Measurements from ENCODE around the gene RXRA.

GRCh38 chr9:134293611-134294152, 32.6 kb upstream of the RXRA start:
- no peak for TF ChIP-seq POLR2A (IDR thresholded peaks at IDR 0.05)
- TF ChIP-seq, protein P1, sequence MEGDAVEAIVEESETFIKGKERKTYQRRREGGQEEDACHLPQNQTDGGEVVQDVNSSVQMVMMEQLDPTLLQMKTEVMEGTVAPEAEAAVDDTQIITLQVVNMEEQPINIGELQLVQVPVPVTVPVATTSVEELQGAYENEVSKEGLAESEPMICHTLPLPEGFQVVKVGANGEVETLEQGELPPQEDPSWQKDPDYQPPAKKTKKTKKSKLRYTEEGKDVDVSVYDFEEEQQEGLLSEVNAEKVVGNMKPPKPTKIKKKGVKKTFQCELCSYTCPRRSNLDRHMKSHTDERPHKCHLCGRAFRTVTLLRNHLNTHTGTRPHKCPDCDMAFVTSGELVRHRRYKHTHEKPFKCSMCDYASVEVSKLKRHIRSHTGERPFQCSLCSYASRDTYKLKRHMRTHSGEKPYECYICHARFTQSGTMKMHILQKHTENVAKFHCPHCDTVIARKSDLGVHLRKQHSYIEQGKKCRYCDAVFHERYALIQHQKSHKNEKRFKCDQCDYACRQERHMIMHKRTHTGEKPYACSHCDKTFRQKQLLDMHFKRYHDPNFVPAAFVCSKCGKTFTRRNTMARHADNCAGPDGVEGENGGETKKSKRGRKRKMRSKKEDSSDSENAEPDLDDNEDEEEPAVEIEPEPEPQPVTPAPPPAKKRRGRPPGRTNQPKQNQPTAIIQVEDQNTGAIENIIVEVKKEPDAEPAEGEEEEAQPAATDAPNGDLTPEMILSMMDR (IDR thresholded peaks at IDR 0.05) = no peak
- TF ChIP-seq EP300 (IDR thresholded peaks at IDR 0.05) = no peak
